Endothelial cell of umbilical vein (primary cell): Measurements from ENCODE around the gene SSR1. TPM values are rescaled to one million over a fixed set of nuclear protein-coding genes. Genes with fewer than 3 reads are reported as not detected.

ENCODE experiments used
- BruUV-seq: library from RNA; stranded (reverse); fragments of 400-500 nt; replicated peaks from 2 replicates; lab custom pipeline; 2021; lab: Mats Ljungman, UMichigan
- CTCF ChIA-PET: fragments of 300-600, 350-600 bp; sonication (Branson Sonifier 250); formaldehyde crosslinking; loops from one replicate; lab custom pipeline; 2021; ENCODE audit warnings: antibody characterized with exemption, inconsistent platforms; lab: Charles Lee
- POLR2A ChIA-PET: fragments of 300-600, 350-600 bp; sonication (Branson Sonifier 250); formaldehyde crosslinking; loops from one replicate; lab custom pipeline; 2021; ENCODE audit warnings: antibody characterized with exemption, inconsistent platforms; lab: Charles Lee
- DNase-seq: peaks from one replicate; pipeline ENCODE4 v3.0.0-alpha.2; 2011; ENCODE audit warnings: low read depth, low spot score
- FAIRE-seq: peaks from 2 replicates; lab custom pipeline; 2011; peaks lifted over from hg19 to GRCh38; lab: Jason Lieb, UNC
- H2AFZ ChIP-seq: 2 replicates; pipeline ENCODE4 v1.6.0; 2012; ENCODE audit warnings: low read depth, low read length, control low read depth, inconsistent platforms
- H3K27ac ChIP-seq: 2 replicates; pipeline ENCODE4 v1.5.1; 2011; ENCODE audit warnings: low read depth, mild to moderate bottlenecking, control low read depth, low read length, moderate library complexity; ENCODE audit not compliant: insufficient read depth
- H3K27me3 ChIP-seq, 2 experiments: 2 replicates each; pipeline versions ENCODE4 v1.6.0 to v1.6.1; 2011; ENCODE audit warnings: low read length in 2 of 2, mixed read lengths in 1 of 2; ENCODE audit not compliant: control insufficient read depth in 2 of 2, insufficient read depth in 2 of 2
- H3K36me3 ChIP-seq, 2 experiments: 2 replicates in 1 of 2; 3 replicates in 1 of 2; pipeline ENCODE4 v1.5.1; 2011; ENCODE audit warnings: low read length in 2 of 2, mild to moderate bottlenecking in 1 of 2, moderate library complexity in 1 of 2; ENCODE audit not compliant: control insufficient read depth in 2 of 2, insufficient read depth in 2 of 2; ENCODE audit errors: extremely low read depth in 1 of 2
- H3K4me1 ChIP-seq: 3 replicates; pipeline ENCODE4 v1.5.1; 2011; ENCODE audit warnings: mild to moderate bottlenecking, low read length; ENCODE audit not compliant: control insufficient read depth, insufficient read depth; ENCODE audit errors: extremely low read depth
- H3K4me2 ChIP-seq: 2 replicates; pipeline ENCODE4 v1.6.1; 2011; ENCODE audit warnings: low read length, control low read depth, mixed read lengths; ENCODE audit not compliant: insufficient read depth
- H3K4me3 ChIP-seq, 3 experiments: fragments of 200-600 bp in 1 of 3; sonication (generic), shearing (Covaris generic) in 1 of 3; replicated peaks in 1 of 3; 2 replicates each; pipeline ENCODE4 v1.5.1; 2011 to 2016; ENCODE audit warnings: control low read depth in 3 of 3, low read length in 3 of 3, mild to moderate bottlenecking in 2 of 3, inconsistent platforms in 1 of 3, low read depth in 1 of 3, moderate library complexity in 1 of 3; ENCODE audit not compliant: insufficient read depth in 1 of 3
- H3K79me2 ChIP-seq: 2 replicates; pipeline ENCODE4 v1.6.0; 2012; ENCODE audit warnings: low read length, inconsistent platforms; ENCODE audit not compliant: control insufficient read depth, insufficient read depth
- H3K9ac ChIP-seq: replicated peaks from 2 replicates; pipeline ENCODE3; 2011; ENCODE audit warnings: low read length, control low read depth; ENCODE audit not compliant: insufficient read depth; ENCODE audit errors: extremely low read depth
- H3K9me1 ChIP-seq: replicated peaks from 3 replicates; pipeline ENCODE4 v1.6.0; 2011; ENCODE audit warnings: mild to moderate bottlenecking, low read length; ENCODE audit not compliant: control insufficient read depth, insufficient read depth; ENCODE audit errors: extremely low read depth
- H3K9me3 ChIP-seq: replicated peaks from 2 replicates; pipeline ENCODE4 v1.5.1; 2012; ENCODE audit warnings: low read length, inconsistent platforms; ENCODE audit not compliant: control insufficient read depth, insufficient read depth
- H4K20me1 ChIP-seq: replicated peaks from 2 replicates; pipeline ENCODE3; 2011; ENCODE audit warnings: mild to moderate bottlenecking, low read length; ENCODE audit not compliant: control insufficient read depth, insufficient read depth; ENCODE audit errors: extremely low read depth
- EZH2 ChIP-seq: IDR thresholded peaks from 2 replicates; pipeline ENCODE4 v1.6.1; 2012; ENCODE audit warnings: borderline replicate concordance, low read depth, mild to moderate bottlenecking, moderate library complexity, low read length, inconsistent platforms; ENCODE audit not compliant: severe bottlenecking
- FOS ChIP-seq: IDR thresholded peaks from 2 replicates; pipeline ENCODE4 v1.6.1; 2011; ENCODE audit warnings: mild to moderate bottlenecking, low read length, moderate library complexity, borderline replicate concordance; ENCODE audit not compliant: insufficient read depth
- GATA2 ChIP-seq: IDR thresholded peaks from 2 replicates; pipeline ENCODE4 v1.7.0; 2011; ENCODE audit warnings: low read depth, mild to moderate bottlenecking, moderate library complexity, mixed read lengths, low read length; ENCODE audit not compliant: insufficient read length, insufficient read depth
- JUN ChIP-seq: IDR thresholded peaks from 2 replicates; pipeline ENCODE4 v1.6.1; 2011; ENCODE audit warnings: borderline replicate concordance, low read depth; ENCODE audit not compliant: insufficient read length, insufficient read depth
- MYC ChIP-seq: IDR thresholded peaks from one replicate; pipeline ENCODE4 v1.6.1; 2011; ENCODE audit warnings: mild to moderate bottlenecking, low read depth, low read length
- POLR2A ChIP-seq: IDR thresholded peaks from 2 replicates; pipeline ENCODE4 v1.6.1; 2012; ENCODE audit warnings: low read depth, mild to moderate bottlenecking, control low read depth, low read length
- POLR2AphosphoS5 ChIP-seq: IDR thresholded peaks from 2 replicates; pipeline ENCODE4 v1.6.1; 2012; ENCODE audit warnings: low read depth, mild to moderate bottlenecking, control low read depth, low read length, moderate library complexity; ENCODE audit not compliant: insufficient read depth
- dilution Hi-C: fragments of 300-500 bp; cut with MboI; formaldehyde crosslinking; loops from one replicate; pipeline ENCODE4 v1.15.0; 2019; ENCODE audit warnings: low sequenced_read_pairs; ENCODE audit not compliant: extremely low pct_ligation_motif_present
- intact Hi-C: fragments of 100-400 bp; cut with micrococcal nuclease; formaldehyde crosslinking; loops from one replicate; pipeline ENCODE4 v1.10.0; 2022
- polyA plus RNA-seq, 4 experiments: library from polyadenylated mRNA; depleted of rRNA in 3 of 4; stranded (reverse) in 3 of 4; unstranded in 1 of 4; fragments of >200 nt; gene quantifications; 2 replicates each; pipeline versions ENCODE4 v1.2.1 to v1.2.3, GENCODE V29; 2011 to 2012; ENCODE audit warnings: missing spikeins in 1 of 4
- total RNA-seq: library from RNA; stranded (reverse); gene quantifications from 2 replicates; pipeline ENCODE4 v1.2.3, GENCODE V29; 2021
- TF ChIP-seq, protein P1 (sequence below), 2 donors: IDR thresholded peaks; 1 replicate in 1 of 2; 2 replicates in 1 of 2; pipeline ENCODE4 v1.5.1; 2011; ENCODE audit warnings: low read length in 2 of 2, mild to moderate bottlenecking in 2 of 2, moderate library complexity in 2 of 2, control low read depth in 1 of 2, inconsistent platforms in 1 of 2, low read depth in 1 of 2; ENCODE audit not compliant: insufficient read depth in 1 of 2; ENCODE audit errors: extremely low read depth in 1 of 2
- TF ChIP-seq, protein P2 (sequence below): IDR thresholded peaks from 2 replicates; pipeline ENCODE4 v1.6.1; 2011; ENCODE audit not compliant: insufficient read depth, insufficient read length

SSR1 gene
- total and polyA plus RNA-seq, 2 donors (not counting 3 experiments of a cell fraction or from before 2014, with no cell fraction given), result 70.7 to 187 TPM

DNA sequence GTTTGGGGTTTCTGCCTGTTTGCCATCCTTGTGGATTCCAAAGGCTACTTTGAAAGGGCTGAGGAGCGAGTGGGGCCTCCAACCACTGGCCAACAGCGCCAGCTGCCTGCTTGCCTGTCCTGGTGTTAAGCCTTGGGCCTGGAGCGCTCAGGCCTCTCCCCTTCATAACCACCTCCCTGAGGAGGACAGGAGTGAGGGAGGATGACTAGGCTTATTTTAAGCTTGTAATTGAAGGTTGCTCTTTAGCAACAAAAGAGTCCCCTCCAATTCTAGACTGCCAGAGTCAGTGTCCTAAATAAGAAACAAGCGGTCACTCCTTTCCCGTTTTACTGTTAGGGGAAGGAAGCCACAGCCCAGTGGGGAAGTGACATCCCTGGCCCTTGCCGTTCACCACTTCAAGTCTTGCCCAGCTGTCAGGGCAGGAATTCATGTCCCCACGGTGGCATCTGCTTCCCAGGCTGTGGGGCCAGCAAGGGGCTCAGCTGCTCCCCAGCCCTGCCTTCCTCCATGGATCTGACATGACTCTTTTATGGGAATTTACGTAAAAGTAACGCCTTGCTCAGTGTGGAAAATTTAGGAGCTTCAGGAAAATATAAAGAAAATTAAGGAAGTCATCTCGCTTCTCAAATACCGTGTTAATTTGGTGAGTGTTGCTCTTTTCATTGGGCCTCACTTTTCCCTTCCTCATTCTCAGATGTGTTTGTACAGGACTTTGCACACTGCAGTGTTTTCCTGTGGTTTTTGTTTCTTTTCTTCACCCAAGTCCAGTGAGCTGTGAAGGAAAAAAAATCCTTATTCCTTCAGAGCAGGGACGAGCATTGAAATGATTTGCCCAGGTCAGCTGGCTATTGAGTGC is 57.8 kb downstream of the SSR1 start:
- no peak for TF ChIP-seq FOS
- TF ChIP-seq JUN, result no peak
- TF ChIP-seq POLR2AphosphoS5, result no peak
- TF ChIP-seq, protein P1, sequence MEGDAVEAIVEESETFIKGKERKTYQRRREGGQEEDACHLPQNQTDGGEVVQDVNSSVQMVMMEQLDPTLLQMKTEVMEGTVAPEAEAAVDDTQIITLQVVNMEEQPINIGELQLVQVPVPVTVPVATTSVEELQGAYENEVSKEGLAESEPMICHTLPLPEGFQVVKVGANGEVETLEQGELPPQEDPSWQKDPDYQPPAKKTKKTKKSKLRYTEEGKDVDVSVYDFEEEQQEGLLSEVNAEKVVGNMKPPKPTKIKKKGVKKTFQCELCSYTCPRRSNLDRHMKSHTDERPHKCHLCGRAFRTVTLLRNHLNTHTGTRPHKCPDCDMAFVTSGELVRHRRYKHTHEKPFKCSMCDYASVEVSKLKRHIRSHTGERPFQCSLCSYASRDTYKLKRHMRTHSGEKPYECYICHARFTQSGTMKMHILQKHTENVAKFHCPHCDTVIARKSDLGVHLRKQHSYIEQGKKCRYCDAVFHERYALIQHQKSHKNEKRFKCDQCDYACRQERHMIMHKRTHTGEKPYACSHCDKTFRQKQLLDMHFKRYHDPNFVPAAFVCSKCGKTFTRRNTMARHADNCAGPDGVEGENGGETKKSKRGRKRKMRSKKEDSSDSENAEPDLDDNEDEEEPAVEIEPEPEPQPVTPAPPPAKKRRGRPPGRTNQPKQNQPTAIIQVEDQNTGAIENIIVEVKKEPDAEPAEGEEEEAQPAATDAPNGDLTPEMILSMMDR (IDR thresholded peaks at IDR 0.05; ENCODE audit: extremely low read depth in 1 of 2, insufficient read depth in 1 of 2, low read depth in 1 of 2, low read length in 2 of 2), result no peak
- TF ChIP-seq, protein P2, sequence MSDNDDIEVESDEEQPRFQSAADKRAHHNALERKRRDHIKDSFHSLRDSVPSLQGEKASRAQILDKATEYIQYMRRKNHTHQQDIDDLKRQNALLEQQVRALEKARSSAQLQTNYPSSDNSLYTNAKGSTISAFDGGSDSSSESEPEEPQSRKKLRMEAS, result no peak
- TF ChIP-seq POLR2A, result no peak
- TF ChIP-seq GATA2, result no peak
- no peak for TF ChIP-seq EZH2
- no peak for TF ChIP-seq MYC
- Histone ChIP-seq H3K4me1 (no peaks in the 10 kb centered on the region), H3K9me1 (no peaks in the 10 kb centered on the region), H3K79me2 (no peaks in the 10 kb centered on the region), H3K27me3 (no peaks in the 10 kb centered on the region), H3K27ac (no peak overlapping the region), H3K9me3 (no peaks in the 10 kb centered on the region), H3K4me2 (no peak overlapping the region), H3K4me3 (no peak overlapping the region), H4K20me1 (no peaks in the 10 kb centered on the region), H3K9ac (no peak overlapping the region), H2AFZ (no peak overlapping the region), H3K36me3 (peaks cover 0 to 7% of the 10 kb centered on the region in 2 experiments)
- dilution Hi-C loops, result no loop called here
- DNase-seq (no peak), FAIRE-seq (peak; percentile 15)
- BruUV-seq, result no TSS peak
- intact Hi-C loops, result no loop called here
- POLR2A ChIA-PET, result no interaction called here
- CTCF ChIA-PET, result interaction anchor here (0.6 to 2.2 kb wide), 5 partner anchors 12 to 578 kb away, joined by 3 to 14 read pairs (median 3); no protein-coding TSS in a partner anchor
